Endothelial cell (in vitro differentiated cells): Measurements from ENCODE around the gene SUPT3H. TPM values are rescaled to one million over a fixed set of nuclear protein-coding genes. Genes with fewer than 3 reads are reported as not detected.

Experiments
- DNase-seq: peaks from one replicate; pipeline ENCODE4 v3.0.0; 2021; ENCODE audit warnings: low spot score
- H3K27ac Mint-ChIP-seq: one replicate; pipeline ENCODE4 v1.8.0; 2021; ENCODE audit warnings: mixed read lengths, inconsistent platforms; ENCODE audit not compliant: unreplicated experiment
- H3K27me3 Mint-ChIP-seq: one replicate; pipeline ENCODE4 v1.8.0; 2021; ENCODE audit warnings: mild to moderate bottlenecking, moderate library complexity, mixed read lengths, inconsistent platforms; ENCODE audit not compliant: unreplicated experiment
- H3K36me3 Mint-ChIP-seq: one replicate; pipeline ENCODE4 v1.8.0; 2021; ENCODE audit warnings: mild to moderate bottlenecking, low read depth, mixed read lengths, inconsistent platforms; ENCODE audit not compliant: unreplicated experiment
- H3K4me1 Mint-ChIP-seq: one replicate; pipeline ENCODE4 v1.8.0; 2021; ENCODE audit warnings: mild to moderate bottlenecking, mixed read lengths, inconsistent platforms; ENCODE audit not compliant: unreplicated experiment
- H3K4me3 Mint-ChIP-seq: one replicate; pipeline ENCODE4 v1.8.0; 2021; ENCODE audit warnings: mild to moderate bottlenecking, mixed read lengths, inconsistent platforms; ENCODE audit not compliant: unreplicated experiment
- H3K9me3 Mint-ChIP-seq: one replicate; pipeline ENCODE4 v1.8.0; 2021; ENCODE audit warnings: mixed read lengths, inconsistent platforms; ENCODE audit not compliant: unreplicated experiment
- total RNA-seq: library from RNA; stranded (reverse); fragmentation: NEBNext Ultra II Directional; extraction: Animal tissue kit (Norgen Biotek cat#: 25700); gene quantifications from one replicate; pipeline ENCODE4 v1.2.1, GENCODE V29; 2021; ENCODE audit not compliant: unreplicated experiment
- TF ChIP-seq, protein P1 (sequence below): fragments of 200-600 bp; sonication (generic); IDR thresholded peaks from one replicate; pipeline ENCODE4 v1.5.0; 2021; ENCODE audit warnings: antibody characterized with exemption; ENCODE audit not compliant: unreplicated experiment

Gene SUPT3H
- total RNA-seq, 1 donor from 2014 or later, result 28.5 TPM

DNA sequence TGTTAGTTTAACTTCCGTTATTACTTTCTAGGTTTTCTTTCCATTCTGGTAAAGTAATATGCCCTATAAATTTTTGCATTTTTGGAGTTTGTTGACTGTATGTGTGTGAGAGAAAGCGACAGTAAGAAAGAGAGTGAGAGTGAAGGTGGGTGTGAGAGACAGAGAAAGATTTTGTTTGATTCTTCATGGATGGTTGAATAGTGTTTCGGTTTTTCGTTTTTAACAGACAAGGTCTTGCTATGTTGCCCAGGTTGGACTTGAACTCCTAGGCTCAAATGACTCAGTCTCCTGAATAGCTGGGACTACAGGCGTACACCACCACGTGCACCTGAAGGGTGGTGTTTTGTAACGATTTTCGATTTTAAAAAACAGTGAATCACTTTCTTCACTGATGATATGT lies 378.7 kb downstream of the SUPT3H start:
- Mint-ChIP-seq H3K36me3 (no peaks in the 10 kb centered on the region), H3K4me3 (no peak overlapping the region), H3K27me3 (no peaks in the 10 kb centered on the region), H3K27ac (no peak overlapping the region), H3K9me3 (no peaks in the 10 kb centered on the region), H3K4me1 (no peaks in the 10 kb centered on the region)
- DNase-seq, result no peak
- TF ChIP-seq, protein P1, sequence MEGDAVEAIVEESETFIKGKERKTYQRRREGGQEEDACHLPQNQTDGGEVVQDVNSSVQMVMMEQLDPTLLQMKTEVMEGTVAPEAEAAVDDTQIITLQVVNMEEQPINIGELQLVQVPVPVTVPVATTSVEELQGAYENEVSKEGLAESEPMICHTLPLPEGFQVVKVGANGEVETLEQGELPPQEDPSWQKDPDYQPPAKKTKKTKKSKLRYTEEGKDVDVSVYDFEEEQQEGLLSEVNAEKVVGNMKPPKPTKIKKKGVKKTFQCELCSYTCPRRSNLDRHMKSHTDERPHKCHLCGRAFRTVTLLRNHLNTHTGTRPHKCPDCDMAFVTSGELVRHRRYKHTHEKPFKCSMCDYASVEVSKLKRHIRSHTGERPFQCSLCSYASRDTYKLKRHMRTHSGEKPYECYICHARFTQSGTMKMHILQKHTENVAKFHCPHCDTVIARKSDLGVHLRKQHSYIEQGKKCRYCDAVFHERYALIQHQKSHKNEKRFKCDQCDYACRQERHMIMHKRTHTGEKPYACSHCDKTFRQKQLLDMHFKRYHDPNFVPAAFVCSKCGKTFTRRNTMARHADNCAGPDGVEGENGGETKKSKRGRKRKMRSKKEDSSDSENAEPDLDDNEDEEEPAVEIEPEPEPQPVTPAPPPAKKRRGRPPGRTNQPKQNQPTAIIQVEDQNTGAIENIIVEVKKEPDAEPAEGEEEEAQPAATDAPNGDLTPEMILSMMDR, result no peak

DNA sequence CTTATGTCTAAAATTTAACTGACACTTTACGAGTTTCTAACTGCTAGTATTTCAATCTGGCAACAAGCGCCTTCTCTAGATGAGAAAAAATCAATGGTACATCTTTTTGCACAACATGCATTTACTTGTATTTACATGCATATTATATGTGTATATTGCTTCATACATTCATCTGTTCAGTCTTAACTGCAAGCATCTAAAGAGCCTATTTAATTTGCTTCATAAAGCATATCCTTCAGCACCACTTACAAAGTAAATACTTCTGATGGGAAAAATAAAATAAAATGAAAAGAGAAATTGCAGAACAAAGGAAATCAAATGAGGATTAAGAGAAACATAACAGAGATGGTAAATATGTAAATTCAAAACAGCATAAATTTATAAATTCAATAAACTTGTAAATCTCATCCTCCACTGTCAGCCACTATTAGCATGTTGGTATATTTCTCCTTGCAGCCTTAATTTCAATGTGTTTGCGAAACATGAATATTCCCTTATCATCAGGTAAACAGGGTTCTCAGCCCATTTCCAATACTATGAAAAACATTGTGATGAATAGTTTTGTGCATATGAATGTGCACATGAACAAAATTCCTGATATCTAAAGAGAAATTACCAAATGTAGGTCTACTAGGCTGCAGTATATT lies 382.1 kb downstream of the SUPT3H start:
- DNase-seq, result no peak
- Mint-ChIP-seq H3K27me3 (no peaks in the 10 kb centered on the region), H3K36me3 (no peaks in the 10 kb centered on the region), H3K4me1 (no peaks in the 10 kb centered on the region), H3K27ac (no peak overlapping the region), H3K4me3 (no peak overlapping the region), H3K9me3 (no peaks in the 10 kb centered on the region)
- TF ChIP-seq, protein P1, result no peak

DNA sequence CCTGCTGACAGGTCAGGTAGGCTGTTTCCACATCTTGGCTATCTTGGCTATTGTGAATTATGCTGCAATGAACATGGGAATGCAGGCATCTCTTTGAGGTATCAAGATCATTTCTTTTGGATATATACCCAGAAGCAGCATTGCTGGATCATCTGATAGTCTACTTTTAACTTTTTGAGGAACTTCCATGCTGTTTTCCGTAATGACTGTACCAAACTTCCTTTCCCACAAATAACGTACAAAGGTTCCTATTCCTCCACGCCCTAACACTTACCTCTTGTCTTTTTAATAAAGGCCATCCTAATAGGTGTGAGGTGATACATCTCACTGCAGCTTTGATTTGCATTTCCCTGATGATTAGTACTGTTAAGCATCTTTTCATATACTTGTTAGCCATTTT lies 388.3 kb downstream of the SUPT3H start:
- no peaks in the 10 kb centered on the region for H3K27me3 Mint-ChIP-seq
- no peak for DNase-seq
- no peaks in the 10 kb centered on the region for H3K9me3 Mint-ChIP-seq
- no peak overlapping the region for H3K27ac Mint-ChIP-seq
- no peak overlapping the region for H3K4me3 Mint-ChIP-seq
- H3K4me1 Mint-ChIP-seq, result no peaks in the 10 kb centered on the region
- H3K36me3 Mint-ChIP-seq, result no peaks in the 10 kb centered on the region
- TF ChIP-seq, protein P1, result no peak

DNA sequence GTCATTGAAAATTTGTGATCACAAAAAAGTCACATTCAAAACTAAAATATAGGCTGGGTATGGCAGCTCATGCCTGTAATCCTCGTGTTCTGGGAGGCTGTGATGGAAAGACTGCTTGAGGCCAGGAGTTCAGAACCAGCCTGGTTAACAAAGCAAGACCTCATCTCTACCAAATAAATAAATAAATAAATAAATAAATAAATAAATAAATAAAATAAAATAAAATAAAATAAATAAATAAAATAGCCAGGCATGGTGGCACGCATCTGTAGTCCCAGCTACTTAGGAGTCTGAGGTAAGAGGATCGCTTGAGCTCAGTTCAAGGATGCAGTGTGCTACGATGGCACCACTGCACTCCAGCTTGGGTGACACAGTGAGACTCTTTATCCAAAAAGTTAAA lies 392.7 kb downstream of the SUPT3H start:
- H3K27me3 Mint-ChIP-seq, result no peaks in the 10 kb centered on the region
- H3K9me3 Mint-ChIP-seq, result no peaks in the 10 kb centered on the region
- DNase-seq, result no peak
- no peaks in the 10 kb centered on the region for H3K4me1 Mint-ChIP-seq
- no peaks in the 10 kb centered on the region for H3K36me3 Mint-ChIP-seq
- no peak overlapping the region for H3K4me3 Mint-ChIP-seq
- H3K27ac Mint-ChIP-seq, result no peak overlapping the region
- TF ChIP-seq, protein P1, result no peak

DNA sequence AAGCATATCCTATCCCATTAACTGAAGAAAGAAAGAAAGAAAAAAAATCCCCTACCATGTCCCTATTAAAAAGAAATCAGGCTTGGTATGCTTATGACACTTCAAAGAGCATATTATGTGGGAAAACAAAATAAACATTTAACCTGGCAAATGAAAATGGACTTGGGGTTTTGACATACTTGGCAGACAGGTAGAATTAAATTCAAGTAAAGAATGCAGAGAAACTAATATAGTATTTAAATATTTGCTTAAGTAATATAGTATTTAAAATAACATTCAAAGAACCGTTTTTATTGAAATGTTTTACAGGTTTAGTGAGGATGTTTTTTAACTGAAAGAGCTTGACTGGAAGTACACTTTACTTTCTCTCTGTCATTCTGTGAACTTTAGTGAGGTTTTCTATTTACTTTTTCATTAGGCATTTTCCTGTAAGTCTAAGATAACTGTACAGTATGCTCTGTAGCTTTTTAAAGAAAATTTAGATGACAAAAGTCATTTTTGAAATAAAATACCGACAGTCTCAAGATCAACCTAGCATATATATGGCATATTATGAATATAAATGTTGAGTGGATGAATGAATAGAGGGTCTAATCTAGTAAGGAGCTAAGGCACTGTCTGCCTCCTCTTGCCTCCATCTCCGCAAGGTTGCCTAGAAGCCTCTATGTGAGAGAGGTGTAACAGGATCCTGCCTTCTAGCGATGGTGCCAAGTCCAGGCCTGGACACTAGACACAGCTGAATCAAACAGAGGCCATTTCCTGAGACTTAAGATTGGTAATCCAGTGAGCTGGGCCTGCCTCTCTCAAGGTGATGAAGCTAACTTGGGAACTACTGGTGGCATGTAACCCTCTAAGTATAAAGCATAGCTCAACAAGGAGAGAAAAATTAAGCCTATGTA lies 394.0 kb downstream of the SUPT3H start:
- Mint-ChIP-seq H3K4me1 (no peaks in the 10 kb centered on the region), H3K27me3 (no peaks in the 10 kb centered on the region), H3K27ac (no peak overlapping the region), H3K4me3 (no peak overlapping the region), H3K36me3 (no peaks in the 10 kb centered on the region), H3K9me3 (no peaks in the 10 kb centered on the region)
- TF ChIP-seq, protein P1, result no peak
- DNase-seq, result no peak
